Posterior cingulate gyrus (tissue), 11 donors: ENCODE data around the gene SLC25A11.

Source experiments
- DNase-seq, 10 donors: peaks; one replicate each; pipeline versions ENCODE4 v3.0.0 to v3.0.0-alpha.2; 2020 to 2021; ENCODE audit warnings: mixed read lengths in 3 of 10
- intact Hi-C: fragments of 100-400 bp; cut with DNase I; formaldehyde crosslinking; loops from one replicate; pipeline ENCODE4 v1.15.1; 2023

Gene SLC25A11

GRCh38 chr17:4900231-4901107 lies 39.4 kb downstream of the SLC25A11 start:
- peak in 3 of 10 donors; percentile 67 to 83 (median 81) for DNase-seq

DNA sequence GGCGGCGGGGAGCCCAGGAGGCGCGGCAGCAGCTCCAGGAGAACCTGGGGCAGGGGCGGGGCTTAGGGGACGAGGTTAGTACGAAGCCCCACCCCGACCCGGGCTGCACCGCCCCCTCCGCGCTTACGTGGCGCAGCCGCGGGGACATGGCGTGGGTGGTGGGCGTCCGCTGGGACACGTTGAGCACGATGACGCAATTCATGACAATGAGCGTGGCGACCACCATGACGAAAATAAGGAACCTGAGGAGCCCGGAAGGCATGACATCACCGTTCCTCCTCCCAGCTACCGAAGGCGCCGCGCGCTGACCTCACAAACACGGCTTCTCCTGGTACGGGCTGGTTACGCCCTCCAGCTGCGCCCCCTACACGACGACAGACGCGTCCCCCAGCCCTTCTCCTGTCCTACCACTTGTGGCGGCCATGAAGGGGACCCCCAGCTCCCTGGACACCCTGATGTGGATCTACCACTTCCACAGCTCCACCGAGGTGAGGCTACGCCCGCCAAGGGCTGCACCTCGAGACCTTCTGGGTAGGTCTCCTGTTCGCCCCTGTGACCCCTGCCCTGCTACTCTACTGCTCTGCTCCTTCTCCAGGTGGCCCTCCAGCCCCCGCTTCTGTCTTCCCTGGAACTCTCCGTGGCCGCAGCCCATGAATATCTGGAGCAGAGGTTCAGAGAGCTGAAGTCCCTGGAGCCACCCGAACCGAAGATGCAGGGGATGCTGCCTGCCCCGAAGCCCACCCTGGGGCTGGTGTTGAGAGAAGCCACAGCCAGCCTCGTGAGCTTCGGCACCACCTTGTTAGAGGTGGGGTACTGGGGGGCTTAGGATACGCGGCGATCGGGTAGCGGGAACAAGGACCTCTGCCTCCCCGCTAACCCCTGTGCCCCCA lies 40.3 kb downstream of the SLC25A11 start, which contains the start of gene C17orf107:
Gene C17orf107, plus strand, starts transcription at position 196 of the 890 bp plus-strand sequence. Its CDS starts 227 bp downstream, at position 423.
- peak in 9 of 10 donors; percentile 41 to 97 (median 81) for DNase-seq
- intact Hi-C loops: loop anchor here (5.0 to 10.0 kb wide), 4 partner anchors 65 to 192 kb away; partner anchors contain the start of genes GLTPD2, MED11, SPAG7 and VMO1

More at GRCh38 chr17:4900231-4901107, 39.4 kb downstream of the SLC25A11 start:
- intact Hi-C loops: loop anchor here (5.0 to 10.0 kb wide), 3 partner anchors 64 to 168 kb away; partner anchors contain the start of genes GLTPD2, MED11, SPAG7 and VMO1

GRCh38 chr17:4898927-4899326 lies 40.9 kb downstream of the SLC25A11 start:
- intact Hi-C loops: loop anchor here (5.0 kb wide), 1 partner anchor 192 kb away; no protein-coding TSS in a partner anchor
- peak in 2 of 10 donors; percentile 74 to 88 for DNase-seq

- intact Hi-C loops: loop anchor here (5.0 kb wide), 1 partner anchor 191 kb away; no protein-coding TSS in a partner anchor
- peak in 2 of 10 donors; percentile 55 to 82 for DNase-seq
These were observed 41.5 kb downstream of the SLC25A11 start for GRCh38 chr17:4898351-4898750.

DNA sequence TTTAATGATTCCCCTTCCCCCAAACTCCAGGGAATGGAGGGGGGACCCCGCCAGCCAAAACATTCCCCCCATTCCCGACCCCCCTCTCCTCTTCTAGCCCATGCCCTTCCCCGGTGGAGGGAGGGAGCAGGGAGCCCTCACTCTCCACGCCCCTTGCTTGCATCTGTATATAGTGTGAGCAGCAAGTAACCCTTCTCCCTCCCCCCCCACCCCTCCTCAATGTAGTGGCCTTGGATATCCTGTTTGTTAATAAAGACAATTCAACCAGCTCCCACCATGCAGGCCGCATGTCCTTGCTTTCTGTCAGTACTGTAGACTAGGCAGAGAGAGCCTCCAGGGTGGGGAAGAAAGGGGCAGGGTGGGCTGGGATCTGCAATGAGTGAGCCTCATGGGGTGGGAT lies 42.1 kb downstream of the SLC25A11 start:
- DNase-seq: peak in 1 of 10 donors; percentile 22
- intact Hi-C loops: loop anchor here (5.0 kb wide), 1 partner anchor 190 kb away; no protein-coding TSS in a partner anchor

DNA sequence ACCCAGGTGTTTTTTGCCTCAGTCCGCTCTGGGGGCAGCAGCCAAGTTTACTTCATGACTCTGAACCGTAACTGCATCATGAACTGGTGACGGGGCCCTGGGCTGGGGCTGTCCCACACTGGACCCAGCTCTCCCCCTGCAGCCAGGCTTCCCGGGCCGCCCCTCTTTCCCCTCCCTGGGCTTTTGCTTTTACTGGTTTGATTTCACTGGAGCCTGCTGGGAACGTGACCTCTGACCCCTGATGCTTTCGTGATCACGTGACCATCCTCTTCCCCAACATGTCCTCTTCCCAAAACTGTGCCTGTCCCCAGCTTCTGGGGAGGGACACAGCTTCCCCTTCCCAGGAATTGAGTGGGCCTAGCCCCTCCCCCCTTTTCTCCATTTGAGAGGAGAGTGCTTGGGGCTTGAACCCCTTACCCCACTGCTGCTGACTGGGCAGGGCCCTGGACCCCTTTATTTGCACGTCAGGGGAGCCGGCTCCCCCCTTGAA lies 42.6 kb downstream of the SLC25A11 start:
- intact Hi-C loops: loop anchor here (5.0 kb wide), 1 partner anchor 190 kb away; no protein-coding TSS in a partner anchor

DNA sequence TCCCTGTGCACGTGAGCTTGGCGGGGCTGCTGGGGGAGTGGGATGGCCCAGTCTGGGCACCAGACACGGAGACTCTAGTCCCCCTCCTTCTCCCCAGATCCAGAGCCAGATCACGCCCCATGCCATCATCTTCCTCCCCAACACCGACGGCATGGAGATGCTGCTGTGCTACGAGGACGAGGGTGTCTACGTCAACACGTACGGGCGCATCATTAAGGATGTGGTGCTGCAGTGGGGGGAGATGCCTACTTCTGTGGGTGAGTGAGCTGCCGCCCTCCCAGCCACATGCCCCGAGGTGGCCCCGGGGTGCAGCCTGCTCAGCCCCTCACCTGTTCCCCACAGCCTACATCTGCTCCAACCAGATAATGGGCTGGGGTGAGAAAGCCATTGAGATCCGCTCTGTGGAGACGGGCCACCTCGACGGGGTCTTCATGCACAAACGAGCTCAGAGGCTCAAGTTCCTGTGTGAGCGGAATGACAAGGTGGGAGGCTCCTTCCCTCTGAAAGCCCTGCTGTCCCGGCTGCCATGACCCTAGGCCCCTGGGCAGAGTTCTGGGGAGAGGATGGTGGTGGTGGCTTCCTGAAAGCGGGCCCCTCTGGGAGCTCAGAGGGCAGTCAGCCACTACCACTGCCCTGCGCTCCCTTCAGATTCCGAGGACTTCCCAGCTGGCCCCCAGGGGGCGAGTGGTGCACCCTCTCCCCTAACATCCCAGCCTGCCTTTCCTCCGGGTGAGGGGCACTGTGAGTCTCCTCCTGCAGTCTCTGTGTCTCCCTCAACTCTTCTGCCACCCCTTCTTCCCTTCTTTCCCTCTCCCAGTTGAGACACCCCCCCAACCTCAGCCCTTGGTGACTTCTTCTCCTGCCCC lies 43.3 kb downstream of the SLC25A11 start:
- intact Hi-C loops: loop anchor here (5.0 kb wide), 1 partner anchor 189 kb away; no protein-coding TSS in a partner anchor
- DNase-seq: peak in 2 of 10 donors; percentile 53 to 59

More for the DNA sequence above, 42.6 kb downstream of the SLC25A11 start:
- DNase-seq: peak in 1 of 10 donors; percentile 73

- intact Hi-C loops: loop anchor here (5.0 kb wide), 1 partner anchor 188 kb away; no protein-coding TSS in a partner anchor
- peak in 2 of 10 donors; percentile 68 to 75 for DNase-seq
These were observed 44.1 kb downstream of the SLC25A11 start for GRCh38 chr17:4895657-4896331.

DNA sequence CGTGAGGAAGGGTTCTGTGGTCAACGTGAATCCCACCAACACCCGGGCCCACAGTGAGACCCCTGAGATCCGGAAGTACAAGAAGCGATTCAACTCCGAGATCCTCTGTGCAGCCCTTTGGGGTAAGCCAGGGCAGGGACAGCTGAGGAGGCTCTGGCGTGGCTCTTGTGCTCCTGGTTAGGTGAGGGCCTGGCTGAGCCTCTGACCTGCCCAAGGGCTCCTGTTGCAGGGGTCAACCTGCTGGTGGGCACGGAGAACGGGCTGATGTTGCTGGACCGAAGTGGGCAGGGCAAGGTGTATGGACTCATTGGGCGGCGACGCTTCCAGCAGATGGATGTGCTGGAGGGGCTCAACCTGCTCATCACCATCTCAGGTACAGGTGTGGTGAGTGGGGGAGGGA lies 44.7 kb downstream of the SLC25A11 start:
- DNase-seq: peak in 2 of 10 donors; percentile 27 to 62
- intact Hi-C loops: loop anchor here (5.0 kb wide), 1 partner anchor 188 kb away; no protein-coding TSS in a partner anchor

DNA sequence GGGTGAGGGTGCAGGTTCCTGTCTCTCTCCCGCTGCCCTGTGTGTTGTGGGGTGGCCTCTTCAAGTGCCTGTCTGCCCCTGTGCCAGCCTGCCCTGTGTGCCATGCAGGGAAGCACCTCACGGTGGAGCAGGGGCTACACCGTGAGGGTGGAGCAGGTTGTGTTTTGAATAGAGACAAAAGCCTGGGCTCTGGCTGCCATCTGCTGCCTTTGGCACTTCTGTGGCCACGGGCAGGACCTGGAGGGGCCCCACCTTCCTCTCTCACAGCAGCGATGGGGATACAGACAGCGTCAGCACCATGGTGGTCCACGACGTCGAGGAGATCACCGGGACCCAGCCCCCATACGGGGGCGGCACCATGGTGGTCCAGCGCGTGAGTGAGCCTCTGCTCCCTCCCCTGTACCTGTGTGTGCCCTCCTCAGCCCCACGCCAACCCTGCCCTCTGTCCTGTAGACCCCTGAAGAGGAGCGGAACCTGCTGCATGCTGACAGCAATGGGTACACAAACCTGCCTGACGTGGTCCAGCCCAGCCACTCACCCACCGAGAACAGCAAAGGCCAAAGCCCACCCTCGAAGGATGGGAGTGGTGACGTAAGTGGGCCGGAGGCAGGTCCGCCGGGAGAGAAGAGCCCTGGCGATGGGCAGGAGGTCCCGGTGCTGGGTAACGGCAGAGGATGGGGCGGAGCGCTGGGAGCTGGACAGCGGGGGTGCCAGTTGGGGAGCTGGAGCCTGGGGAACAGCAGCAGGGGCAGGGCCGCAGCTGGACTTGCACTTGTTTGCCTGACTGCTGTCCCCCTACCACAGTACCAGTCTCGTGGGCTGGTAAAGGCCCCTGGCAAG lies 45.9 kb downstream of the SLC25A11 start:
- intact Hi-C loops: no loop called here

DNA sequence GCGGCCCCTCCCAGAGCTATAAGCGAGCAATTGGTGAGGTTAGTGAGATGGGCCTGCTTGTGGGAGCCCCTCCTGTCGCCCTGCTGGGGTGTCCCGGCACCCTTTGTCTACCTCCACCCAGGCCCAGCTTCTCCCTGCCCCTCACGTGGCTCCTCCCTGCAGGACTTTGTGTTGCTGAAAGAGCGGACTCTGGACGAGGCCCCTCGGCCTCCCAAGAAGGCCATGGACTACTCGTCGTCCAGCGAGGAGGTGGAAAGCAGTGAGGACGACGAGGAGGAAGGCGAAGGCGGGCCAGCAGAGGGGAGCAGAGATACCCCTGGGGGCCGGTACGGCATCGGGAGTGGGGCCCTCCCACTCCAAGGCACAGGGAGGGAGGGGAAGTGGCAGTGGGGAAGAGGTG lies 46.6 kb downstream of the SLC25A11 start:
- intact Hi-C loops: no loop called here
- peak in 2 of 10 donors; percentile 36 to 55 for DNase-seq

More for the DNA sequence above, 45.9 kb downstream of the SLC25A11 start:
- DNase-seq: peak in 2 of 10 donors; percentile 56 to 73

DNA sequence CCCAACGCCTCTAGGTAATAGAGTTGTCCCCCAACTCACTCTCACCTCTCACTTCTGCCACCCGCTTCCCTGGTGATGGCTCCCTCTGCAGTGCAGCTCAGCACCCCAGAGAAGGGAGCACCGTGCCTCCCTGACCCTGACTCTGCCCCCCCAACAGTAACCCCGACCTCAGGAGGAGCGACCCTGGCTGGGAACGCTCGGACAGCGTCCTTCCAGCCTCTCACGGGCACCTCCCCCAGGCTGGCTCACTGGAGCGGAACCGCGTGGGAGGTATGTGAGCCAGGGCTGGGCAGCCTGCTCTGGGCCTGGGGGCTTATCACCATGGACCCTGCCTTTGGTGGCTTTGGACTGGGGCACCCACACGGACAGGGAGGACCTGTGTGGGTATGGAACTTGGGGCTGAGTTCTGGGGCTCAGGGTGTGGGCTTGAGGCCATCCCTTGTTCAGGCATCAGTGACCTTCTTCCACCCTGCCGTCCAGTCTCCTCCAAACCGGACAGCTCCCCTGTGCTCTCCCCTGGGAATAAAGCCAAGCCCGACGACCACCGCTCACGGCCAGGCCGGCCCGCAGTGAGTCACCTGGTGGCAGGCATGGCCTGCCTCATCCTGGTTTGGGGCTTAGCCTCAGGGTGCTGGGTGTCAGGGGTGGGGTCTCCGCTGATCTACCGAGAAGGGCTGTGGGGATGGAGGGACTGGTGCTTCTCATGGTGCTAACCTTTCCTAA lies 47.2 kb downstream of the SLC25A11 start:
- DNase-seq: peak in 2 of 10 donors; percentile 62 to 72
- intact Hi-C loops: no loop called here

- intact Hi-C loops: no loop called here
- peak in 2 of 10 donors; percentile 59 to 80 for DNase-seq
These were observed 48.1 kb downstream of the SLC25A11 start for GRCh38 chr17:4891411-4892410.

- intact Hi-C loops: loop anchor here (5.0 kb wide), 1 partner anchor 160 kb away; no protein-coding TSS in a partner anchor
- DNase-seq: no peak
These were observed 52.3 kb downstream of the SLC25A11 start for GRCh38 chr17:4887581-4887980.
